NCI-H2227 (cell line): ENCODE measurements around the gene CYTH4.

Experiments used
- DNase-seq: peaks from one replicate; lab custom pipeline; 2025; ENCODE audit not compliant: unreplicated experiment; lab: John Stamatoyannopoulos, UW

CYTH4 gene

GRCh38 chr22:37267661-37268413 lies 14.5 kb upstream of the CYTH4 start:
- no peak for DNase-seq

GRCh38 chr22:37269936-37270678 lies 12.2 kb upstream of the CYTH4 start:
- DNase-seq, result no peak

DNA sequence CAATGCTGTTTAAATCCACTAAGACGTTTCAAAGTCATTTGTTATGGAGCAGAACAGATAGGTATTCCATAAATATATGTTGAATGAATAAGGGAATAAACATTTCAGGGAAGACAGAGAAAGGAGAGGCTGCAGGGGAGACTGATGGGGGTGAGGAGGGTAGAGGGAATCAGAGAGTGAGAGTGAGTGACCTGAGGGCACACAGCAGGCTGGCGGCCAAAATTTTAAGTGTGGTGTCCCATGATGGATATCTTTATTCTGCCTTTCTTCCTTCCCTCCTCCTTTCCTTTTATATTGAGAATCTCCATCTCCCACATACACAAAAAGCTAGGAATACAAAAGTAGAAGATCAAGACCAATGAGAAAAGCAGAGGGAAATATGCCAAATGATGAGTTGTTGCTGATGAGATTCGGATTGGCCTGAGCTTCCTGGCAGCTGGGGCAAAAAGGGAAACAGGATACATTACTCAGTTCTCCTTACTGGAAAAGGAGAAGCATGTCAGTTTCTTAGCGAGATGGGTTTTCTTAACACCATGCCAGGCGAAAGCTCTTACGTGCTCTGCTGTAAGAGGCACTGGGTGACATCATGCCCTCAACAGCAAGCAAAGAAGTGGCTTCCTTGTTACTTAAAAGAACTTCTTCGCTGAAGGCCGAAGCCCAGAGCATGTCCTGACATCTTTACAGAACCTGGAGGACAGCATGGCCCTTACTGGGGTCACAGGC lies 11.2 kb upstream of the CYTH4 start:
- DNase-seq, result no peak

- DNase-seq, result no peak
These were observed 9.0 kb upstream of the CYTH4 start for GRCh38 chr22:37273126-37273845.

DNA sequence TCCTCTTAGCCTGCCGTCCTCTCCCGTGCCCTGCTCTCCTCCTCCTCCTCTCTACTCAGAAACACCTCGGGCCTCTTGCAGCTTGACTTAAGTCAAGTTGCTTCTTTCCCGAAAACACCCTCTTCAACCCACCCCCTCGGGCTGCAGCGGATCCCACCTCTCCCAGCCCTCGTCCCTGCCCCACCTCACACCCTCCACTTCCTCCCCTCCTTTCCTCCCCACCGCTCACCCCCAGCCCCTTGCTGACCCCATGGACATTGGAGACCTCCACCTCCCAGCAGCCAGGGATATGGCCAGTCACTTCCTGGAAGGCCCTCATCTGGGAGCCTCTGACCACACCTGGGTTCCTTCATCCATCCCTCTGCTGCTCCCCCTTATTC lies 8.5 kb upstream of the CYTH4 start:
- DNase-seq, result no peak

DNA sequence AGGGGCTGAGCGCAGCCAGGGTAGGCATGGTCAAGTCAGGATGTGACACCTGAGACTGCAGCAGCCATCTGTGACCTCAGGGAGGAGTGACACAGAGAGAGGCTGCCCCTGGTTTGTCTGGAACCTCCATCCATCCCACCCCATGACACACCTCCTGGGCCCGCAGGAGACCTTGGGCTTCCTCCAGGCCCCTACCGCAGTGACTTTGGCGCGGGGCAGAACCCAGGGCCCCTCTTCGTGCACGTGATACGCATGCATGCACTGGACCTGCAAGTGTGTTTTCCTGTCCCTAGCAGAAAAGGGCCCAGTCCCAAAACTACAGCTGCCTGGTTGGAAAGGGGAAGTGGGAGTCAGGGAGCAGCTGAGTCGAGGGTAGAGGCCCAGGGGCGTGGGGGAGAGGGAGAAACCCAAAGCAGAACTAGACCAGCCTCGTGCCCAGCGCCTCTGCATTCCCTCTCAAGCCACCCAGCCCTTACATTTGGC lies 7.9 kb upstream of the CYTH4 start:
- no peak for DNase-seq

- DNase-seq, result no peak
These were observed 7.2 kb upstream of the CYTH4 start for GRCh38 chr22:37275134-37275533.

GRCh38 chr22:37275622-37276021 lies 6.7 kb upstream of the CYTH4 start:
- DNase-seq, result no peak

DNA sequence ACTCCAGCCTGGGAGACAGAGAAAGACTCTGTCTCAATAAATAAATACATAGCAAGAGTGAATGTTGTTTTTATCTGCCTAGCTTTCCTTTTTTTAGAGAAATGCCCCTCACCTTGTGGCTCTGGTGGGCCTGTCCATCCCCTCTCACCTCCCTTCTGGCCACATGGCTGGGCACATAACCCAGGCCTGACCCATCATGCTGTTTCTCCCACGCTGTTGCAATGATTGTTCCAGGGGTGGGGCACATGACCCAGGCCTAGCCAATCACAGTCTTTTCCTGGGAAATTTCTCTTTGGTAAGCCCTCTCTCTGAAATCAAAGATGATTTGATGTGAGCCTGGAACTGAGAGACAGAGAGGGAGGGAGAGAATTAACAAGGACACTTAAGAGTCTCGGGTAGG lies 5.5 kb upstream of the CYTH4 start:
- no peak for DNase-seq

GRCh38 chr22:37277384-37277783 lies 4.9 kb upstream of the CYTH4 start:
- DNase-seq, result no peak

DNA sequence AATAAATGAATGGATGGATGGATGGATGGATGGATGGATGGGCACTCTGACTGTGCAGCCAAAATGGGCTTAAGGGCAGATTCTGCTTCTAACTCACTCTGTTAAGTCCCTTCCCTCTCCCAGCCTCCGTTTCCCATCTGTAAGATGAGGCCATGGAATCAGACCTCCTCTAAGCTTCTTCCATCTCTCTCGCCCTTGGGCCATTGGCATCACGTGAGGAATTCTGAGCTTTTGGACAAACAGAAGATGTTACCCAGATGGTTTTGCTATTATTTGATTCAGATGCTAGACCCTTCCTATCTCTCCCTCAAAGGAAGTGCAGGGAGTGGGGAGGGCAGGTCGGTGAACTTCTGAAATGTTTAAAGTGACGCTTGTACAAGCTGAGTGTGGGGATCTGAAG lies 4.0 kb upstream of the CYTH4 start:
- DNase-seq, result no peak

- no peak for DNase-seq
These were observed 2.8 kb upstream of the CYTH4 start for GRCh38 chr22:37279331-37280181.

DNA sequence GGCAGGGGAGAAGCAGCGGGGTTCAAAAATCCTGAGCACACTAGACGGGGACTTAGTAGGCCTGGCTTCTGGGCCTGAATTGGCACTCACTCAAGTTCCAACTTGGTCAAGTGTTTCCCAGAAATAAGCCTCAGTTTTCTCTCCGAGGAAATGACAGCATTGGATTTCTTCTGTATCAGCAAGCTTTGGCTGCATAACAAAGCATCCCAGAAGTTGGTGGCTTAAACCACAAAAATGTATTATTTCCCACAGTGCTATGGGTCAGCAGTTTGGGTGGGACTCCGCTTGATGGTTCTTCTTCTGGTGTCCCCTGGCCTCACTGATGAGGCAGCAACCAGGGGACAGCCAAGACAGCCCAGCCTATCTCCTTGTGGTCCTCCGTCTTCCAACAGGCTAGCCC lies 1.6 kb upstream of the CYTH4 start:
- no peak for DNase-seq

- no peak for DNase-seq
These were observed 1.1 kb upstream of the CYTH4 start for GRCh38 chr22:37281195-37281594.

DNA sequence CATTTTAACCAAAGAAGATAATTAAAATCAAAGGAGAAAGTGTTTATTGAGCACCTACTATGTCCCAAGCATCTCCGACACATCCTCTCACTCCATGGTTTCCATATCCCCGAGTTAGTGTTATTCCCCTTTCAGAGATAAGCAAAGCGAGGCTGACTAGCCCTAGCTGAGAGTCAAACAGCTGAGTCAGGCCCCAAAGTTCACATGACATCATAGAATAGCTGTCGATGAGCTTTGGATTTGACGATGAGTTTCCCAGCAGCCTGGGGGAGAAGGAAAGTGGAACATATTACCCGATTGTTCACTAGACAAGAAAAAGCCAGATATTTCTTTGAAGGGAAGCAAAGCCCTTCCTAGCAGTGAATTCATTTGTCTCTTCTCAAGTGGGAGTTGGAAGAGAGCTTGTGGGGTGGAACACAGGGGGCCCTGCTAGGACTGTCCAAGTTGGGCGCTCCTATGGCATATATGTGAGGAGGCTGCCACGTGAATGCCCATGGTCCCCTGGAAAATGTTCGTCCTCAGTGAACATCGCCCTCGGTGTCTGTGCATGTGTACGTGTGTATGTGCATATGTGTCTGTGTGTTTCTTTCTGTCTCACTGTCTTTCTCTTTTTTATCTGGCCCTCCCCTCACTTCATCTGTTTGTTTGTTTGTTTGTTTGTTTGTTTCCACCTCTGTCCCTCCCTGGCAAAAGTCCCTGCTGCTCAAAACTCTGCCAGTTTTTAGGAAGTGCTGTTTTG lies 493 bp upstream of the CYTH4 start:
- DNase-seq, result no peak

DNA sequence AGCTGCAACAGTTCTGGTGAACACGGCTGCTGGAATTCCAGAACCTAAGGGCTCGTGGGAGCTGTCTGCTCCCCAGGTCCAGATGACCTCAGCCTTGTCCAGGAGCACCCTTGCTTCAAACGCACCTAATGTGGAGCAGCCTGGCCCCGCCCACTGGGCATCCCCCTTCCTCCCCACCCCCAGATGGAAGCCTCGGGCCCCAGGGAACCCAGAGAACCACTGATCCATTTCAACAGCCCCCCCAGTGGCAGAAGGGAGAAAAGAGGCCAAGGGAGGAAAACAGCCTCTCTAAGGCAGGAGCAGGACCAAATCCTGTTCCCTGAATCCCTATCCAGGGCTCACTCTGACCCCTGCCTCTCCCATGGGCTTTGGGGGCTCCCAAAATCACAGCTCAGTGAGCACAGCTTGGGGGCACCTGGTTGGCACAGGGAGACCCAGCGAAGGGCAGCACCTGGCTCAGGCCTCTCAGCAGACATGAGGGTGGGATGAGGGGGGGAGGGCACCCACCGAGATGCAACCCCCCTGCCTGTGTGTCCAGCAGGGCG lies 1.2 kb downstream of the CYTH4 start:
- DNase-seq, result peak; percentile 4

DNA sequence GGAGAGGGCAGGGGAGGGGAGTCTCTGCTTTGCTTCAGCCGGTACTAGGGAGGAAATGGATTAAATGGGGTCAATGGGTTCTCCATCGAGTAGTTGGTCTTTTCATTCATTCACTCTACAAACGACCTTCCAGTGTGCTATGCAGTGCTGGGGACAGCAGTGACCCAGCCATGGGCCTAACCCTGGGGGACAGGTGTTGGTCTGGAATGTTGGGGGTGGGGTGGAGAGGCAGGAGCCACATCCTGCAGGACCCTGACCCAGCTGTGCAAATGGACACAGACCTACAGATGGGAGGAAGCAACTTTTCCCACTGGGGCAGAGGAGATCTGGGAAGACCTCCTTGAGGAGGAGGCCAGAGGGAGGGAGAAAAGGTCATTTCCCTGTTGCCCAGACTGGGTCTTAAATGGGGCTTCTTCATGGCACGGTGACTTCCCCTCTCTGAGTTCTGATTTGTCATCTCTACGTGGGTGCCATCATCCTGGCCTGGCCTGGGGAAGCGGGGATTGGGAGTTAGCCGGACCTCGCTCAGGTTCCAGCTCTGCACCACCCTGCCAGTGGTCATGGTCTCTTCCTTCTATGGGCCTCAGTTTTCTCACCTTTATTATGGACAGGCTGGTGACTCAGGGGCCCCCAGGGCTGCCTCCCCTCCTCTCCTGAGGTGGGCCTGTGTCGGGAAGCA lies 2.0 kb downstream of the CYTH4 start:
- DNase-seq, result no peak

GRCh38 chr22:37284805-37285355 lies 2.6 kb downstream of the CYTH4 start:
- DNase-seq, result no peak
